Spinal cord (tissue), 10 donors: ENCODE data around the gene ELAVL4. TPM values are rescaled to one million over a fixed set of nuclear protein-coding genes. Genes with fewer than 3 reads are reported as not detected.
A peak's percentile ranks its signal among the peaks of the same experiment; 100 is the strongest.
"Not testable (repeated sequence)": the region's sequence is repeated elsewhere in the genome, so short reads cannot be mapped to it uniquely, and the experiment has no call there.

ENCODE experiments used
- DNase-seq, 6 donors: peaks; one replicate each; pipeline versions ENCODE4 v3.0.0 to v3.0.0-alpha.2; 2013 to 2015; ENCODE audit warnings: low spot score in 6 of 6, low read depth in 4 of 6
- H3K27ac ChIP-seq: one replicate; pipeline ENCODE4 v1.5.1; 2013; ENCODE audit warnings: low read depth, low read length, control low read depth
- H3K27me3 ChIP-seq: one replicate; pipeline ENCODE4 v1.6.1; 2013; ENCODE audit warnings: low read length; ENCODE audit not compliant: control insufficient read depth, insufficient read depth
- H3K36me3 ChIP-seq: one replicate; pipeline ENCODE4 v1.6.1; 2013; ENCODE audit warnings: low read length; ENCODE audit not compliant: control insufficient read depth, insufficient read depth
- H3K4me1 ChIP-seq: one replicate; pipeline ENCODE4 v1.6.1; 2013; ENCODE audit warnings: low read length; ENCODE audit not compliant: control insufficient read depth, insufficient read depth
- H3K4me3 ChIP-seq: one replicate; pipeline ENCODE4 v1.5.1; 2013; ENCODE audit warnings: low read depth, low read length, control low read depth
- H3K9me3 ChIP-seq: one replicate; pipeline ENCODE4 v1.6.1; 2013; ENCODE audit warnings: low read length; ENCODE audit not compliant: control insufficient read depth, insufficient read depth
- WGBS: methylation state at CpG from one replicate; pipeline ENCODE4 v1.1.5; 2013; ENCODE audit warnings: missing lambda C conversion rate; ENCODE audit not compliant: insufficient coverage; 5-methylcytosine and 5-hydroxymethylcytosine counted together
- polyA plus RNA-seq, 2 donors: library from polyadenylated mRNA; unstranded; fragments of 120-200 nt; gene quantifications; one replicate each; pipeline ENCODE4 v1.2.1, GENCODE V29; 2013; ENCODE audit not compliant: insufficient read length in 2 of 2
- total RNA-seq, 2 donors: library from RNA; depleted of rRNA in 1 of 2; stranded (reverse); fragments of 120-200 nt in 1 of 2; fragments of >200 nt in 1 of 2; gene quantifications; one replicate each; pipeline versions ENCODE4 v1.2.3 to v1.2.4, GENCODE V29; 2013 to 2014
- donor health status: healthy.

The ELAVL4 gene
- total and polyA plus RNA-seq, 4 donors: 24.8 to 77.4 (median 68.5) TPM

DNA sequence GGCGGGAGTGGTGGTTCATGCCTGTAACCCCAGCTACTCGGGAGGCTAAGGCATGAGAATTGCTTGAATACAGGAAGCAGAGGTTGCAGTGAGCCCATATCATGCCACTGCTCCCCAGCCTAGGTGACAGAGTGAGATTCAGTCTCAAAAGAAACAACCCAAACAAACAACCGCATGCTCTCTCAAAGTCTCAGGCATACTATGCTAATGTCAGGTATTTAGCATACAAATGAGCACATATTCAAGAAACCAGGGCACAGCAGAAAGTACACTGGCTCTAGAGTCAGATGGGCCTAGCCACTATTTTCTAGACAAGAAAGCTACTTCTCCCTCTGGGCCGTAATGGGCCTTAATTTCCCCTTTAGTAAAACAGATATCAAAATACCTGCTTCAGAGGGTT lies 55.0 kb downstream of the ELAVL4 start:
- H3K27ac ChIP-seq: no peak overlapping the region
- no peak for DNase-seq
- no peaks in the 10 kb centered on the region for H3K36me3 ChIP-seq
- H3K27me3 ChIP-seq: no peaks in the 10 kb centered on the region
- no peaks in the 10 kb centered on the region for H3K9me3 ChIP-seq
- no peaks in the 10 kb centered on the region for H3K4me1 ChIP-seq
- 100% methylated on average over 3 of the region's 4 CpGs for WGBS
- H3K4me3 ChIP-seq: no peak overlapping the region

DNA sequence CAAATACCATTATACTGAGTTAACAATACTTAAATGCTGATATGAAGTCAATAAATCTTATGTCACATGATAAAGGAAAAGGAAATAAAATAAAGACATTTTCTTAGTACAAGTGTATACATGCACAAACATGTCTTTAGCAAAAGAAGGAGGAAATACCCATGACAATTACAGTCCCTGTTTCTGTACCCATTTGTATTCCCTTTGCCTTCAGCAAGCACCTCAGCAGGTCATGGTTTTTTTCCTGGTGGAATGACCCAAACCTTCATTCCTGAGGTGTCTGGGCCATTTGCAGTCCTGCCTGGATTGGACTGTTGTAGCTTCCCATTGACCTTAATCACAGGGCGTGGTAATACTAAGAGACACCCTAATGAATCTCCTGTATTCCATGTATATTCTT lies 57.6 kb downstream of the ELAVL4 start:
- H3K4me3 ChIP-seq, H3K4me1 ChIP-seq, H3K9me3 ChIP-seq, H3K36me3 ChIP-seq, DNase-seq, H3K27me3 ChIP-seq, H3K27ac ChIP-seq: not testable (repeated sequence)
- WGBS: no CpG with 5 or more reads among the region's 1 CpG

DNA sequence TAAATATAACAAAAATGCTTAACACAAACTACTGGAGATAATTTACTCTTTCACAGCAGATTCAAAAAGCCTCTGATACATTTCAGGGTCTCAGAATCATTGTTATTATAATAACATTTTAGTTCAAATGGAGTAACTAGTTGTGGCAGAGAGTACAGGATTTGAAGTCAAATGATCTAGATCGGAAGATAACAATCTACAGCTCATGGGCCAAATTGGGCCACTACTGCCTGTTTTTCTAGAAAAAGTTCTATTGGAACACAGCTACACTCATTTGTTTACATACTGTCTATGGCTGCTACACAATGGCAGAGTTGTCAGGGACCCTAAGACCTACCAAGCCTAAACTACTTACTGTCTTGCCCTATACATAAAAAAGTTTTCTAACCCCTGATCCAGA lies 63.6 kb downstream of the ELAVL4 start:
- no peaks in the 10 kb centered on the region for H3K36me3 ChIP-seq
- no peak overlapping the region for H3K4me3 ChIP-seq
- H3K4me1 ChIP-seq: no peaks in the 10 kb centered on the region
- WGBS: 100% methylated on average over 1 of the region's 1 CpG
- DNase-seq: no peak
- H3K27me3 ChIP-seq: no peaks in the 10 kb centered on the region
- H3K9me3 ChIP-seq: no peaks in the 10 kb centered on the region
- no peak overlapping the region for H3K27ac ChIP-seq

DNA sequence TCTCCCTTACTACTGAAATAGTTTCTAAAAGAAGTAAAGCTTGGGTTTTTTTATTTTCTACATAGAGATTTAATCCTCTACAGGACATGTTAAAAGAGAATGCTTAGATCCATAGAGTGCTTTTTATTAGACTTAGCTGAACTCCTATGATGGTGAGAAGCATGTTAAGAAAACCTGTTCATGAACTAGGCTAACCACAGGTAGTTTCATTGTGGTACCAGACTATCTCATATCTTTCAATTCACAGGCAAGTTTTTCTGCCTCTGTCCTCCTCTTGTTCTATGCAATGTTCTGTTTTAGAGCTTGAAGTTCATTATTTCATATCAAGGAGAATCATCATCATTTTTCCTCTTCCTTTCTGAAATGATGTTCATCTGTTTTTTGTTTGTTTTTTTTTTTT lies 65.4 kb downstream of the ELAVL4 start:
- H3K9me3 ChIP-seq: no peaks in the 10 kb centered on the region
- no peak overlapping the region for H3K27ac ChIP-seq

DNA sequence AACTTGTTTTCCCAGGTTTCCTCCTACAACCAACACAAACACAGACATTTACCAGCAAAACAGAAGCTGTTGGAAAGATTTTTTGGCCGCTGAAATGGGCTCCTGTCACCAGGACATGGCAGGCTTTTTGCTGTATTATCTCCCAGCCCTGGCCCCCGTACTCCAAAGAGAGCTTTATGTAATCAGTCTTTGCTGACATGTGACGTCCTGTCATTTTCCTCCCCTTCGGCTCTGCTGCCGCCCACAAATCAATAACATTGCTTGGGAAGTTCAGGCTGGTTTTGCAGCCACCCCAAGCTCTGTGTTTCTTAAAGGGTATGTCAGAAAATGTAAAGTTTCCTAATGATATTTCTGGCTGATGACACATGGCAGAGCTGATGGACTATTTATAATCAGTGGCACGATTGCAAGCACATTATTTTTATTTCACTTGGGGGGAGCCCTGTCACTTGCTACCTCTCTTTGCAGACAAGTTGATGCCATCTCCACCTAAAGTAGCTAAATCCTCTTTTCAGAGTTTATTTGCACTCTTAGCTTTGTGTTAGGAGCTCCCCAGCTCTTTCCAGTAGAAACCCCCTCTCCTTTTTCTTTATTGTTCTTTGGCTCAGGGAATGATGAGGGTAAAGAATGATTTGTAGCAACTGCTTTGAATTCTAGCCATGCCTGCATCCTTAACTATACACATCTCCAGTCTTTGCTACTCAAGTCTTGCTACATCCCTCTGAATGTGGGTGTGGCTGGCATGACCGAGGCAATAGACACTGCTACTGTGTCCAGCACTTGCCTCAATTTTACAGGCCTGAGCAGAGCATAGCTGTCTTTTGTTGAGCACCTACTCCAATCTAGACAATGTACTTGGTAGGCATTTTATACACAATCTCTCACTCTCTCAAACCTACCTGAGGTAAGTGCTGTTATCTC lies 67.3 kb downstream of the ELAVL4 start:
- peak in 1 of 6 donors; percentile 47 for DNase-seq
- Histone ChIP-seq H3K27ac (no peak overlapping the region), H3K36me3 (no peaks in the 10 kb centered on the region), H3K4me3 (no peak overlapping the region), H3K4me1 (no peaks in the 10 kb centered on the region), H3K27me3 (no peaks in the 10 kb centered on the region), H3K9me3 (no peaks in the 10 kb centered on the region)
- WGBS: 42% methylated on average over 4 of the region's 7 CpGs

More for the DNA sequence above, 65.4 kb downstream of the ELAVL4 start:
- H3K36me3 ChIP-seq: no peaks in the 10 kb centered on the region
- H3K4me1 ChIP-seq: no peaks in the 10 kb centered on the region
- no peak for DNase-seq
- no peak overlapping the region for H3K4me3 ChIP-seq
- H3K27me3 ChIP-seq: no peaks in the 10 kb centered on the region

DNA sequence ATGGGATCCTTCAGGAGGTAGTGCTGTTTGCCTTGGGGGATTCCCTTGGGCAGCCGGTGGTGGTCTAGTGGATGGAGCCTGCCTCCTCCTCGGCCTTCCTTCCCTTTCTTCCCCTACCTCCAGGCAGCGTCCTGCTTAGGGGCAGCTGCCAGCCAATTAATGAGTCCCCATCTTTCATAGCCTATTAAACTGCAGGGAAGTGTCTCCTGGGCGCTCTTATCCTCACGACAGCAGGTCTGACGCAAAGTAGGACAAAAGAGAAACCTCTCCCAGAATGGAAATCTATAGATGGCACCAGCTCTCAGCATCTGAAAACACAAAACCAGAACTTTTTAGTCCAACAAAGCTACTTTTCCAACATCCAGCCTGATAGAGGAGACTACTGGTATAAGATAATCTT lies 69.3 kb downstream of the ELAVL4 start:
- no peaks in the 10 kb centered on the region for H3K27me3 ChIP-seq

DNA sequence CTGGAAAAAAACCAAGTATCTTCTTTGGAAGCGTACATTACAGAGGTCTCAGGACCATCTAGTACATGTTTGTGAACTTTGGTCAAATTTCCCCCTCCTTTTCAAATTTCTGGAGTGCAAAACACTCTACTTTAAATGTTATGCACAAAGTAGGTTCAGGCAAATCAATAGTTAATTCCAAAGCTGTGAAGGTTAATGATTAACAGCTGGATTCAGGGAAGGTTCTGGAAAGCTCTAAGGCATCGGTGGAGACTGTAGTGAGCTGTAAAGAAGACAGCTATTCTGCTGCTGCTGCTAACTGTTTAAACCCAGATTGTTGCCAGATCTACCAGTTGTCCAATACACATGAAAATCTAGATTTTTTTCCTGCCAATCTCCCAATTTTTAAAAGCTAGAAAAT lies 70.9 kb downstream of the ELAVL4 start:
- WGBS: no CpG with 5 or more reads among the region's 2 CpGs
- Histone ChIP-seq H3K36me3 (no peaks in the 10 kb centered on the region), H3K27ac (no peak overlapping the region), H3K27me3 (no peaks in the 10 kb centered on the region), H3K4me1 (peaks cover 5% of the 10 kb centered on the region), H3K4me3 (no peak overlapping the region), H3K9me3 (no peaks in the 10 kb centered on the region)
- no peak for DNase-seq

More for the DNA sequence above, 69.3 kb downstream of the ELAVL4 start:
- Histone ChIP-seq H3K36me3 (no peaks in the 10 kb centered on the region), H3K9me3 (no peaks in the 10 kb centered on the region), H3K4me3 (no peak overlapping the region), H3K4me1 (no peaks in the 10 kb centered on the region), H3K27ac (no peak overlapping the region)
- DNase-seq: peak in 1 of 6 donors; percentile 60
- 69% methylated on average over 4 of the region's 6 CpGs for WGBS

DNA sequence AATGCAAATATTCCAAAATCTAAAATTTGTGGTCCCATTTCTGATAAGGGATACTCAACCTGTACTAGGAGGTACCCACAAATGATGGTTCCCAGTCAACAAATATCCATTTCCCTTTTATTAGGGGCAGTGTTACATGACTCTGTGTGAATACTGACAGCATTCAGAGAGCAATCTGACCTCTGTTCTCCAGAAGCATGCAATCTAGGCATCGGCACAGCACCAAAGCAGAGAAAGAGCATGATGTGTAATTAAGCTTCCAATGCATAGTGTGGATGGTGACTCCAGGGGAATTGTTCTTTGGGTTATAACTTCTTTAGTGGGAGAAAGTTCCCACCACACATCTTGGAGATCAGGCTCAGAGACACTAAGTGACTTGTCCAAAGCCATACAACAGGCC lies 71.6 kb downstream of the ELAVL4 start:
- H3K9me3 ChIP-seq: no peaks in the 10 kb centered on the region
- no peaks in the 10 kb centered on the region for H3K27me3 ChIP-seq
- no peak for DNase-seq
- H3K4me1 ChIP-seq: peaks cover 5% of the 10 kb centered on the region
- 57% methylated on average over 1 of the region's 1 CpG for WGBS
- H3K27ac ChIP-seq: no peak overlapping the region
- no peak overlapping the region for H3K4me3 ChIP-seq
- no peaks in the 10 kb centered on the region for H3K36me3 ChIP-seq

DNA sequence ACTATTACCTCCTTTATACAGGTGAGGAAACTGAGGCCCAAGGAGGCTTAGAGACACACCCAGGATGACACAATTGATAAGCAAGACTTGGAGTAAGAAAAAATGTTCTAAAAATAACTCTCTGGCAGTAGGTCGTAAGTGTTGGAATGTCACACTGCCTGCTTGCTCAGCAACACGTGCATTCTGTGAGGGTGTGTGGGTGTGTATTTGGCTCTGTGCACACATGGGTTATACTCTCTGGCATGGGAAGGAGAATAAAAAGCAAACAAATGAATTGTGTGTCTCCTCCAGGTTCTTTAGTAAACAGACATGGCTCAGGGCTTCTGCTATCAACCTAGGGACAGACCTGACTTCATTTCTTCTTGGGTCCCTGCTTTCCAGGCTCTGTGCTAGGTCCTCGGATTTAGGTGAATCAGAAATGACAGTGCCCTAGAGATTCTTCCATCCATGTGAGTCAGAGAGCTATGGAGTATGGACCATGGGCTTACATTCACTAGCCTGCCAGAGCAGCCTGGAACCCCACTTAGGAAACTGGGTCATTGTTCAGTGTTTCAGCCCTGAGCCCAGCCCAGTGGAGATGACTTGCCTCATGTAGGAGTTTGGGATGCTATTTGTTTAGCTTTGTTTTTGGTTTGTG lies 72.4 kb downstream of the ELAVL4 start:
- Histone ChIP-seq H3K27ac (no peak overlapping the region), H3K9me3 (no peaks in the 10 kb centered on the region), H3K36me3 (no peaks in the 10 kb centered on the region), H3K27me3 (no peaks in the 10 kb centered on the region), H3K4me1 (peaks cover 5% of the 10 kb centered on the region), H3K4me3 (no peak overlapping the region)
- WGBS: 65% methylated on average over 3 of the region's 3 CpGs
- DNase-seq: no peak
